IPS-11a (cell line): Measurements from ENCODE around the gene TNFRSF14.

Experiments
- H3K4me3 ChIP-seq: one replicate; pipeline ENCODE4 v1.5.1; 2013; ENCODE audit warnings: low read depth, low read length, control low read depth

Gene TNFRSF14

DNA sequence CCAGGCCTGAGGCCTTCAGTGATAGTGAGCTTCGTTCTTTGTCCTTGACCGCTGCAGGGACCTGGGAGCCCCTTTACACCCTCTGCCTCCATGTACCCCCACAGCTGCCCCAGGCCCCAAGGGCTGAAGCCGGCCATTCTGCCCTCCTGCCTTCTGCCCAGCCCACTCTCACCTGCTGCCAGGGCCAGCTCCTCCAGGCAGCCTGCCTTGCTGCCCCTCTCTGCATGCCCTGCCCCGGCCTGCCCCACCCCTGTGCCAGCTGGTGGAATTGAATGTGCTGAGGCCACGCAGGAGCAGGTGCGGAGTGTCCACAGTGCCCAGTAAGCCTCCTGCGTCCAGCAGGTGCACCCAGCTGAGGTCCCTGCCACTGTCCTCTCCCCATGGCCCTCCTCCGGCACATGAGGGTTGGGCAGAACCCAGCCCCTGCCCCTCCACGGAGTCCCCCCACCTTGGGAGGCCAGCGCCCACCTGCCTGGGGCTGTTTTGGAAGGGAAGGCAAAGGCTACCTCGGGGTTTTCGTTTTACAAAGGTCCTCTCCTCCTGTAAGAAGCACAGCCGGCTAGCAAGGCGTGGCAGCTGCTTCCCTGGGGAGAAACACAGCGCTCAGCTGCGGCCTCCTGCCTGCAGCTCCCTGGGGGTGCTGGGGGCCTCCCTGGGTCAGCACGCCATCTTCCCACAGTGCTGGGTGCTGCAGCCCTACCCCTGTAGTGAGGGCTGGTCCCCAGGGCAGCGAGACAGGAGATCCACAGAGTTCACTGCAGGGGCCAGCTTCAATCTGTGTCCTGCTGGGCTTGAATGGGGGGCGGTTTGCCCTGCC lies 55.7 kb downstream of the TNFRSF14 start:
- H3K4me3 ChIP-seq: no peak overlapping the region

DNA sequence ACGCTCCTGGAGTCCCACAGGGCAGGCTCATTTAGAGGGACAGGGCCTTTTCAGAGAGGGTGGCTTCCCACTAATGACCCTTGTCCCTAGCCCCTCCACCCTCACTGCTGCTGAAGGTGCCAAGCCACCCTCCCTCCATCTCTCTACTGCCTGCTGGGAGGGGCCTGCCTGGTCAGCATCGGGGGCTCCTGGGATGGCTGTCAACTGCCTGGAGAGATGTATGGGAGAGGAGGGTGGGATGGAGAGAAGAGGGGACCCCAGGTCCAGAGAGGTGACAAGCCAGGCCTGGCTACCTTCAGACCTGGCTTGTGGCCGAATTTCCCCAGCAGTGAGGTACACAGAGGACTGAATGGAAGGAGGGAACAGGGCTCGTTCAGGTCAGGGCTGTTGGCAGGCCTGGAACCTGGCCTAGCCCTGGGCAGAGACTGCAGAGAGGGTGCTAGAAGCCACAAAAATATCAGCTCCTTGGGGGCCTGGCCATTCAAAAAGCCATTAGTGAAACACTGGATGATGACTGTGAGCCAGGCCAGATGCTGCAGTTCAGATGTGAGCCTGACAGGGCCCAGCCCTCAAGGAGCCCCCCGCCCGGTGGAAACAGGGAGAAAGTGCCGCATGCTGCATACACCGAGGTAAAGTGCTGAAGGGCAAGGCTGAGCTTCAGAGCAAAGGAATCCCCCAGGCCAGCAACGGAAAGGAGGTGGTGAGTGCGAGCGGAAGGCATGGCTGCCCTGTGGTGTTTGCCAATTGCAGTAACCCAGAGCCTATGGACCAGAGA lies 56.6 kb downstream of the TNFRSF14 start:
- H3K4me3 ChIP-seq: no peak overlapping the region
